ENCODE results near the gene CD79B.

CD79B gene

GRCh38 chr17:63950940-63951907 is 19.1 kb upstream of the CD79B start:
- peak in 1 of 2 donors; percentile 26 for DNase-seq

- no peak for DNase-seq
These were observed 17.6 kb upstream of the CD79B start for GRCh38 chr17:63949576-63950250.

- DNase-seq: no peak
These were observed 16.4 kb upstream of the CD79B start for GRCh38 chr17:63948521-63948920.

- no peak for DNase-seq
These were observed 15.7 kb upstream of the CD79B start for GRCh38 chr17:63947711-63948330.

GRCh38 chr17:63946440-63947363 is 14.6 kb upstream of the CD79B start:
- peak; percentile 54 to 63 for DNase-seq

- no peak for DNase-seq
These were observed 13.8 kb upstream of the CD79B start for GRCh38 chr17:63945784-63946439.

- DNase-seq: no peak
These were observed 12.8 kb upstream of the CD79B start for GRCh38 chr17:63944736-63945499.

- DNase-seq: no peak
These were observed 11.6 kb upstream of the CD79B start for GRCh38 chr17:63943745-63944144.

- no peak for DNase-seq
These were observed 10.3 kb upstream of the CD79B start for GRCh38 chr17:63942309-63942985.

GRCh38 chr17:63941751-63942150 is 9.6 kb upstream of the CD79B start:
- no peak for DNase-seq

GRCh38 chr17:63941162-63941561 is 9.0 kb upstream of the CD79B start:
- no peak for DNase-seq

GRCh38 chr17:63940584-63940983 is 8.5 kb upstream of the CD79B start:
- DNase-seq: no peak

- no peak for DNase-seq
These were observed 7.8 kb upstream of the CD79B start for GRCh38 chr17:63939884-63940283.

- DNase-seq: no peak
These were observed 7.3 kb upstream of the CD79B start for GRCh38 chr17:63939401-63939800.

GRCh38 chr17:63937920-63938319 is 5.8 kb upstream of the CD79B start:
- DNase-seq: no peak

- no peak for DNase-seq
These were observed 5.2 kb upstream of the CD79B start for GRCh38 chr17:63937319-63937718.

- no peak for DNase-seq
These were observed 2.3 kb upstream of the CD79B start for GRCh38 chr17:63934183-63935112.

GRCh38 chr17:63933598-63933997 is 1.5 kb upstream of the CD79B start:
- no peak for DNase-seq

GRCh38 chr17:63932721-63933120 is 590 bp upstream of the CD79B start:
- no peak for DNase-seq

Measured in activated CD4-positive, alpha-beta T cell treated with anti-CD3 and anti-CD28 coated beads for 4 hours (primary cell).